Esophagus muscularis mucosa (tissue), 3 donors: ENCODE results near the gene GSTT4.
"Not testable (repeated sequence)": the region's sequence is repeated elsewhere in the genome, so short reads cannot be mapped to it uniquely, and the experiment has no call there.

ENCODE experiments used
- CTCF ChIP-seq, 3 experiments: fragments of 200-600 bp in 2 of 3; fragments of 450-650 bp in 1 of 3; sonication (generic) in 2 of 3; IDR thresholded peaks; one replicate each; pipeline ENCODE4 v1.5.1; 2017 to 2019; ENCODE audit warnings: antibody characterized with exemption in 3 of 3, mild to moderate bottlenecking in 2 of 3, moderate library complexity in 1 of 3
- POLR2A ChIP-seq: fragments of 450-650 bp; IDR thresholded peaks from one replicate; pipeline ENCODE4 v1.6.1; 2017; ENCODE audit warnings: antibody characterized with exemption, moderate library complexity, mild to moderate bottlenecking, low read depth
- POLR2AphosphoS5 ChIP-seq, 2 donors: sonication (generic); formaldehyde crosslinking; IDR thresholded peaks; one replicate each; pipeline ENCODE4 v1.6.1; 2017; ENCODE audit warnings: antibody characterized with exemption in 2 of 2

- TF ChIP-seq CTCF (IDR thresholded peaks at IDR 0.05) (peak; percentile 73 to 92 (median 79)), POLR2AphosphoS5 (IDR thresholded peaks at IDR 0.05) (peak; percentile 55 to 57)
- TF ChIP-seq POLR2A = not testable (repeated sequence)
Observed at GRCh38 chr22:23956301-23956900, 48.9 kb downstream of the GSTT4 start.
